ENCODE results near the gene CNBD2.

DNA sequence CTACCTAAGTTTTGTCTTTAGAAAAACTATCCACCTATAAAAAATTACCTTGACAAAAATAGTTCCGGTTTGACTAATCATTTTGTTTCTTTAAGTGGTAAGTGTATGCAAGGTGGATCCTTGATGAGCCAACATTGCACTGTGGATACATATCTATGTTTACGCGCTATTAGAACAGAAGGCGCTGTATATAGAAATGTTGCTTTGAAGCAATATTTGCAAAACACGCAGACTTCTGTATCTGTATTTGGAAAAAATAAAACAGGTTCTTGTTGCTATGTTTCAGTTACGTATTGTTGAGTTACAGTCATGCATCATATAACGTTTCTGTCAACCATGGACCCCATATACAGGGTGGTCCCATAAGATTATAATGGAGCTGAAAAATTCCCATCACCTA is 18.3 kb upstream of the CNBD2 start:
- TF ChIP-seq, protein P1, sequence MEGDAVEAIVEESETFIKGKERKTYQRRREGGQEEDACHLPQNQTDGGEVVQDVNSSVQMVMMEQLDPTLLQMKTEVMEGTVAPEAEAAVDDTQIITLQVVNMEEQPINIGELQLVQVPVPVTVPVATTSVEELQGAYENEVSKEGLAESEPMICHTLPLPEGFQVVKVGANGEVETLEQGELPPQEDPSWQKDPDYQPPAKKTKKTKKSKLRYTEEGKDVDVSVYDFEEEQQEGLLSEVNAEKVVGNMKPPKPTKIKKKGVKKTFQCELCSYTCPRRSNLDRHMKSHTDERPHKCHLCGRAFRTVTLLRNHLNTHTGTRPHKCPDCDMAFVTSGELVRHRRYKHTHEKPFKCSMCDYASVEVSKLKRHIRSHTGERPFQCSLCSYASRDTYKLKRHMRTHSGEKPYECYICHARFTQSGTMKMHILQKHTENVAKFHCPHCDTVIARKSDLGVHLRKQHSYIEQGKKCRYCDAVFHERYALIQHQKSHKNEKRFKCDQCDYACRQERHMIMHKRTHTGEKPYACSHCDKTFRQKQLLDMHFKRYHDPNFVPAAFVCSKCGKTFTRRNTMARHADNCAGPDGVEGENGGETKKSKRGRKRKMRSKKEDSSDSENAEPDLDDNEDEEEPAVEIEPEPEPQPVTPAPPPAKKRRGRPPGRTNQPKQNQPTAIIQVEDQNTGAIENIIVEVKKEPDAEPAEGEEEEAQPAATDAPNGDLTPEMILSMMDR (IDR thresholded peaks at IDR 0.05 in 4 of 5, conservative IDR thresholded peaks at IDR 0.05 in 1 of 5), result no peak
- TF ChIP-seq POLR2A (IDR thresholded peaks at IDR 0.05), result no peak

All from gastrocnemius medialis (tissue), 4 donors.